ENCODE results near the gene FNDC3B.

The FNDC3B gene

DNA sequence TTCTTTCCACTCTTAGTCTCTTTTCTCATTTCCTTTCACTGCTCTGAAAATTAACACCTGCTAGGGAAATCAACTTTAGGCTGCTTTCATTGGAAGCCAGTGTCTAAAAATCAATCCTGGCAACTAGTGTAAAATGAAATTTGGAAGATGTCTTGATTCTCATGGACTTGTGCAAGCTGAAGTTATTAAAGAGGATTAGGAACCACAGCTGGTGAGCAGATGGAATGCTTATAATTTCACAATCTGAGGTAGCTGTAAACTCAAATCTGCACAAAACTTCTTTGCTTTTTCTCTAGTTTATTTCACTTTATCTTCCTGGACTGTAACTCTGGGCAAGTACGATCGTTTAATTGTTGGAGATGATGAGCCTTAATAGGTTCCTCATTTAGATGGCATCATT, 233.3 kb downstream of the FNDC3B start:
- DNase-seq, result no peak

DNA sequence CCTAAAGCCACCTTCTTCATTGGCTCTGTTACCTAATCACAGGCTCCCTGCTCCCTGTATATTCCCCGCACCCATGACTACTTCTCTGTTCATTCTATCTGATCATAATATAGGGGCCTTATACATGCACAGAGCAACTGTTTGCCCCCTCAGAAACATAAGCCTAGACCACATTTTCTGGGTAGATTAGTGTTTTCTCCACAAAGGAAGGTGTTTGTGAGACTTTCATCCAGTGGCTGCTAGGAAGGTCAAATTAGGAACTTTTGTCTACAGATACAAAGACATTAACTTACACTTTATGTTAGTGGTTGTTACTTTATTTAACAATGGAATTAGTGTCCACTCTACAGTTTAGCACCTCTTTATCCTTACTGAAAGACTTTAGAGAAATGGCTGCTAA, 234.0 kb downstream of the FNDC3B start:
- DNase-seq, result no peak

GRCh38 chr3:172274906-172275305, 235.5 kb downstream of the FNDC3B start:
- DNase-seq, result no peak

DNA sequence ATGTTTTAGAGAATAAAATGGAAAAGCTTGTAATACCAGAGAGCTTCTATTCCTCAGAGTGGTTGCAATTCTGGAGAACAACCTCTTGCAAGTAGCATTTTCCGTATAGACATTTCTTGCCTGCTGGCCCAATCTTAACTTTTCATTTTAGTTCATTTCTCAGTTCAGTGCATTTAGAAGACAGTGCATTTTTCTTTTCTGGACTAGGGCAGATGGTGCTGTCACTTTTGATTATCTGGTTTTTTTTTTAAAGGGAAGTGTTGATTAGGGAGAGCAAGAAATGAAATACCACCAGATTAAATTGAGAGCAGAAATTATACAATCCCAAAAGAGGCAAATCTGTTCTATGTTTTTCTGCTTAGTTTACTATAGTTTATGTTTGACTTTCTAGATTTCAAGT, 236.2 kb downstream of the FNDC3B start:
- no peak for DNase-seq

DNA sequence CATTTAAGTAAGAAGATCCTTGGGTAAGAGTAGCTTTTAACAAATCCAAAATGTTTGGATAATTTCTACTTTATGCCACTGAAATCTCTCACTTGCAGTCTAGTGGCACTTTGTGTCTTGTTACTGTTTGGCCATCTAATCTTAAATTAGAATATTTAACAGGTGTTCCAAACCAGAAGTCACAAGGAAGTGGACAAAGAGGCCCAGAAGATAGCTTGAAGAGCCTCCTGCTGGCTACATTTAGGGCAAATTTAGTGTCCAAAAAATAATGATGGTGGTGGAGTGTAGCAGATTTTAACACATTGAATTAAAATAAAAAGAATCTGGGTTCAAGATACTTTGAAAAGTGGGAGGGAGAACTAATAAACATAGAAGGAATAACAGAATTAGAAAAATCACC, 236.7 kb downstream of the FNDC3B start:
- DNase-seq, result no peak

DNA sequence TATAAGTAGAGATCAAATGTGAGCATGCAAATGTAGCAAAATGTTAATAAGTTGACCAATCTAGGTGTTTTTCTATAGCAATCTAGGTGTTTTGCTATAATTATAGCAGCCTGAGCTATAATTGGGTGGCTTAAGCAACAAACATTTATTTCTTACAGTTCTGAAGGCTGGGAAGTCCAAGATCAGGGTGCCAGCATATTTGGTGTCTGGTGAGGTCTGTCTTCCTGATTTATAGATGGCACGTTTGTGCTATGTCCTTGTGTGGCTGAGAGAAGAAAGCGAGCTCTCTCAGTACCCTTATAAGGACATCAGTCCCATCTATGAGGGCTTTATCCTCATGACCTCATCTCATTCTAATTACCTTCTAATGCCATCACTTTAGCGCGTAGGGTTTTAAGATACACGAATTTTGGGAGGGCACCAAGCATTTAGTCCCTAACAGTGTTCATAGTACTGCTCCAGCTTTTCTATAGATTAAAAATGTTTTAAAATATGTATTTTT, 237.8 kb downstream of the FNDC3B start:
- no peak for DNase-seq

DNA sequence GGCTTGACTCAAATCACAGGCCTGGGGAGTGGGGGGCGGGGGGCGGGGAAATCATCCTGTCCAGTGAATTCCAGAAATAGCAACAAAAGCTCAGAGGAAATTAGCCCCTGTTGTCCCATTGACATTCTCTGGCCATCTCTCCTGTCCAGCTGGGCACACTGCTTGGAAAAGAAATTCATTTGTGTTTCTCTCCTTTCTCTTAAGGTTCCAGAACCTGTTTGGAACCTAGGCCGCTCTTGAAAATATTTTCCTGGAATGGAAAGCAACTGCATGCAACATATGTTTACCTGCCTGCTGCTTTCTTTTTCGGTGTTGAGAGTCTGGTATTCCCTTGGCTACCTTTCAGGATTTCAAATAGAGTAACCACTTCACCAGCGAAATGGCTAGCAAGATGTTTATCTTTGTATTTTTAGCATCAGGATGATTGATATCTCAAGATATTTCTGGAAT, 239.8 kb downstream of the FNDC3B start:
- no peak for DNase-seq

DNA sequence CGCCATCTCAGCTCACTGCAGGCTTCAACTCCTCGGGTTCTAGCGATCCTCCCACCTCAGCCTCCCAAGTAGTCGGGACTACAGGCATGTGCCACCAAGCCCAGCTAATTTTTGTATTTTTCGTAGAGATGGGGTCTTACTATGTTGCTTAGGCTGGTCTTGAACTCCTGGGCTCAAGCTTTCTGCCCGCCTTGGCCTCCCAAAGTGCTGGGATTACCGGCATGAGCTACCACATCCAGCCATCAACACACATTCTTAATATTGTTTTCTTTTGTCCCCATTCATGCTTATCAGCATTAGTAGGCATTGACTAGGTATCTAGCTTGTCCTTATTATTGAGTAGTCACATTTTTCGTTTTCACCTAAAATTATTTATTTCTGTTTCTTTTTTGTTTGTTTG, 240.6 kb downstream of the FNDC3B start:
- DNase-seq, result no peak

DNA sequence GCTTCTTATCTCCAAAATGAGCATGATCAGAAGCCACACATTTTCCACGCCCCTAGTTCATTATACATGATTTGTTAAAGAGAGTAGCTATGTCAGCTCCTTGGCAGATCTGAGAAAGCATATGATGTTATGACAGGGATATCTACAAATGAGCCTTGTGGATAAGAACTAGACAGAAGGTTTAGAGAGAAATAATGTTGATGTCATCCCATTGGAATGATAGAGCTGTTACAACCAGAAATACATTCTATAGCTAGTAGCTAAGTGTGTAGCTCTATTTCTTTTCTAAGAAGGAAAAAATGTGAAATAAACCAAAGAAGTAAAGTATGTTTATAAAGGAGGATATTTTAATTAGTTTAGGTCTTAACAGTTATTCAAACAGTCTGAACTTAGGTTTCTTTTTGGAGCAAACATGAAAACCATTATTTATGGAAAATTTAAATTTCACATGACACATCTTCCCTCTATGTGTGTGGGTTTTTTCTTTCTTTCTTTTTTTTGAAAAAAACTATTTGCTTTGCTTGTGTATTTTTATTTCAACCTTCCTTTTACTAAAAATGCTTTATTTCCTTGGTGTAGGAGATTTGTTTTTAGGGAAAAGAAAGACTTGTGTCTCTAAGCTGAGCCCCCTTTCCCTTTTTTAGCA, 241.2 kb downstream of the FNDC3B start:
- no peak for DNase-seq

GRCh38 chr3:172281884-172282283, 242.5 kb downstream of the FNDC3B start:
- DNase-seq, result no peak

GRCh38 chr3:172282850-172283249, 243.5 kb downstream of the FNDC3B start:
- no peak for DNase-seq

GRCh38 chr3:172283841-172284357, 244.5 kb downstream of the FNDC3B start:
- no peak for DNase-seq

GRCh38 chr3:172285844-172286243, 246.5 kb downstream of the FNDC3B start:
- DNase-seq, result no peak

GRCh38 chr3:172286548-172287148, 247.3 kb downstream of the FNDC3B start:
- DNase-seq, result no peak

DNA sequence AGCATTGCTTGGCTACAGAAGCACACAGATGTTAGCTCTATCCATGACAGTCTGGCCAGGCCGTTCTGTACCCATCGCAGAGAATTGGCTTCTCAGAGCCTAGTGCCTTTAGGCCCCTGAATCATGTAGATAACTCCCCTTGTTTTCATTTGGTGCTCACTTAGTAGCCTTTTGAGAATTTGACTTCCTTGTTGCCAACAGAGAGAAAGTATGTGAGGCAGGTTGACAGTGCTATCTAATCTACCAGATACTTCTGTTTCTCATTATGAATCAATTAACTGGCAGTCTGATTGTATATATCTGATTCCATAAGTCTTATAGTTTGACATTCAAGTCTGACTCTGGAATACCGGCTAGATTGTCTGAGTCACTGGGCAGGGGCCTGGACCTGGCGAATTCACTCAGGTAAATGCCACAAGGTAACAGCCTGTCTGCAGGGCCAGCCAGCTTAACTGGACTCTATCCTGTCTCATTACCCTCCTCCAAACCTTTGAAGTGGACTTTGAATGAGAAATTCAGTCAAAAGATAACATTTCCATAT, 248.6 kb downstream of the FNDC3B start:
- DNase-seq, result no peak

- DNase-seq, result no peak
These were observed 249.3 kb downstream of the FNDC3B start for GRCh38 chr3:172288651-172289050.

GRCh38 chr3:172289583-172289982, 250.2 kb downstream of the FNDC3B start:
- no peak for DNase-seq

DNA sequence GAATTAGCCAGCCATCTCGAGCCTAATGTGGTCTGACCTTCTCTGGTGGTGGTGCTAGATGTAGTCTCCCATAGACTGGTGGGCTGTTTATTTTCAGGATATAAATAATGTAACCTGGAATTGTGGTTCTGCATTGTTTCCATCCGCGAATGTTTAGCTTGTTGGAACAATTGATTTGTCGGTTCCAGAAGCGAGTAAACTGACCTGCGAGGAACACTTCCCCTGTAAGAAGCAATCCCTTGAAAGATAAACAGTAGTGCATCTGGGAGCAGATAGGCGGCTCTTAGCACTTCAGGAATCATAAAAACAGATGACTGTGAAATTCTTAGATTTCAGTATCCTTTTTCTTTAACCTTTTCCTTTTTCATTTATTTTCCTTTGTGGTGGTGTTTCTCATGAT, 251.1 kb downstream of the FNDC3B start:
- DNase-seq, result no peak

GRCh38 chr3:172291650-172292049, 252.3 kb downstream of the FNDC3B start:
- DNase-seq, result no peak

DNA sequence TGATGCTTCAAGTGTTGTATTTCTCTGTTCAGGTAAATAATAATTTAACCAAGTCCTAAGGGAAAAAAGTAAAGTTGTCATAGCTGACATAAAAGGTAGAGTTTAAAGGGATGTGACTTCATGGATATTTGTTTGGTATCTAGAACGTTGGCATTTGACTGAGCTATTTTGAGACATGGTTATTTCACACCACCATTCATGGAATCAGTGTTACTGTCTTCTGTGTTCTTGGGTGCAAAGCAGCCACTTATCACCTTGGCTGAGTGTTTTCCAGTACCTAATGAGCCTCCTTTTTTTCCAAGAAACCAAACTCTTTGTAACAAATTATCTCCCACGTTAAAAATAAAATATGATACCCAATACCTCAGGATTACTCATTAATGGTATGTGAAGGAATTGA, 253.0 kb downstream of the FNDC3B start:
- no peak for DNase-seq

- DNase-seq, result no peak
These were observed 253.7 kb downstream of the FNDC3B start for GRCh38 chr3:172293093-172293492.

DNA sequence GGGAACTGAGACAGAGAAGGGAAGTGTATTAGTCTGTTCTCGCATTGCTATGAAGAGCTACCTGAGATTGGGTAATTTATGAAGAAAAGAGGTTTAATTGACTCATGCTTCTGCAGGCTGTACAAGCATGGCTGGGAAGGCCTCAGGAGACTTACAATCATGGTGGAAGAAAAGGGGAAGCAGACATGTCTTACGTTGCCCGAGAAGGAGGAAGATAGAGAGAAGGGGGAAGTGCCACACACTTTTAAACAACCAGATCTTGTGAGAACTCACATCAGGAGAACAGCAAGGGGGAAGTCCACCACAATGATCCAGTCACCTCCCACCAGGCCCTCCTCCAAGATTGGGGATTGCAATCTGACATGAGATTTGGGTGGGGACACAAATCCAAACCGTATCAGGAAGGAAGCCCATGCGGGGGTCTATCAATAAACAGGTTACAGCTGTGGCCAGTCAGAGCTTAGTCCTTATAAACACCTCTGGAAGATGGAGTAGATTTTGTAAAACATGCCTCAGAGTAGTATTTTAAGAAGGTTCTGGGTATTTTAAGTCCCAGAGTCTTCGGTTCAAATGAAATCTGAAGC, 254.9 kb downstream of the FNDC3B start:
- peak; percentile 79 for DNase-seq

- DNase-seq, result no peak
These were observed 257.0 kb downstream of the FNDC3B start for GRCh38 chr3:172296248-172296974.
